HG02798 (cell line): ENCODE data around the gene TPCN1.
"Not testable (repeated sequence)": the region's sequence is repeated elsewhere in the genome, so short reads cannot be mapped to it uniquely, and the experiment has no call there.

Experiments
- ATAC-seq: cut with Tn5 transposase; IDR thresholded peaks from one replicate; pipeline ENCODE4 v1.9.1; 2021; ENCODE audit warnings: mild to moderate bottlenecking; ENCODE audit not compliant: unreplicated experiment, poor library complexity

Gene TPCN1

DNA sequence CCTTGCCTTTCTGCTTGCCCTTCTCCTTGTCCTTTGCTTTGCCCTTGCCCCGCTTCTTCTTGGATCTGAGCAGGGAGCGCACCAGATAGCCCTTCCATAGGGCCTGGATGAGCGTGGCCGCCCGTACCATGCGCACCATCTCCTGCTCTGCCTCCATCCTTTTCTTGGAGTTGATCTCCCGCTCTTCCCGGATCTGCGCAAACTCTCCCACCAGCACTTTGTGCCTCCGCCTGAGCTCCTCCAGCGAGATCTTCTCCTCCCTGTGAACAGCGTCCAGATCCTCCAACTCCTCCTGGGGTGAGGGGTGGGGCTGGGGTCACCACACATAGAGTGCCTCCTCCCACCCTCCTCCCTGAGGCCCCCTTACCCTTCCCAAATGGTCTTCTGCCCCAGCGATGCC, 25.7 kb upstream of the TPCN1 start:
- no peak for ATAC-seq

DNA sequence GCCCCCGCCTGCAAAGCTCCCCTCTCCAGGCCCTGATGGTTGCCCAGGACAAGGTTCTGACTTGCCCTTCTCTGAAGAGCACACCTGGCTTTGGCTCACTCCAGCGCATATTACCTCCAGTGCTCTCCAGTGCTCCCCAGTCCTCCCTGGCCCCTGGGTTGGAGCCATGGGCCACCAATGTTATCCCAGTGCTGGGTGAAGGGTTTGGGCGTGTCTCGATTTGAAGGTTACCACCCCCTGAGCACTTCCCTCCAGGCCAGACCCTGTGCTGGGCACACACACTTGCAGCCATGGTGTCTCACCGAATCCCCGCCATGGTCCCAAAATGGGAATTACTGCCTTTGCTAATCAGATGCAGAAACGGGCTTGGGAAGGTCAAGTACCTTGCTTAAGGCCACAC, 24.7 kb upstream of the TPCN1 start:
- ATAC-seq, result no peak

DNA sequence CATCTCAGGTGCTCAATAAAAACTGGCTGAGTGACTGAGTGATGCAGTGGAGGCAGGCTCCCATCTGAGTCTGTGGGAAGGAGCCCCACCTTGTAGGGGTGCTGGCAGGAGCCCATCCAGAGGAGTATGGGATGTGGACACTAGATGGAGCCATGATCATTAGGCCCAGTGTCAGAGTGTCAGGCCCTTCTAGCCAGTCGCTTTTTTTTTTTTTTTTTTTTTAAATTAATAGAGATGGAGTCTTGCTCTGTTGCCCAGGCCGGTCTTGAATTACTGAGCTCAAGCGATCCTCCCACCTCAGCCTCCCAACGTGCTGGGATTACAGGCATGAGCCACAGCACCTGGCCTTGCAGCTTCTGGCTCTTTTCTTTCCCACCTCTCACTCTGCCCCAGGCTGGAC, 24.3 kb upstream of the TPCN1 start:
- ATAC-seq, result no peak

DNA sequence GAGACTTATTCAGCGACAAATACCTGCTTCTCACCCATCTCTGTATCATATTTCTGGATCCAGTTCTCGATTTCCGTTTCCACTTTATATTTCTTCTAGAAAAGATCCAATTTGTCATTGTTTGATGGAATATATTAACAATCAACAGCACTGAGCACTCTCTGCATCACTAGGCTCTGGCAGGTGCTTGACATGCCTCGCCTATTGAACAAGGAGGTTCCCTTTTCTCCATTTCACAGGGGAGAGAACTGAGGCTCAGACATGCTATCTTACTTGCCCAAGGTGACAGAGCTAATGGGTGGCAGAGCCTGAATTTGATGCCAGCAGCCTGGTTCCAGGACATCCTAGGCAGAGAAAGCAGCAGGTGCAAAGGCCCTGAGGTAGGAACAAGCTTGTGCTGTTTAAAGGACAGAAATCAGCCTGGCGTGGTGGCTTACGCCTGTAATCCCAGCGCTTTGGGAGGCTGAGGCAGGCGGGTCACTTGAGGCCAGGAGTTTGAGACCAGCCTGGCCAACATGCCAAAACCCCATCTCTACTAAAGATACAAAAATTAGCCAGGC, 23.7 kb upstream of the TPCN1 start:
- ATAC-seq, result no peak

DNA sequence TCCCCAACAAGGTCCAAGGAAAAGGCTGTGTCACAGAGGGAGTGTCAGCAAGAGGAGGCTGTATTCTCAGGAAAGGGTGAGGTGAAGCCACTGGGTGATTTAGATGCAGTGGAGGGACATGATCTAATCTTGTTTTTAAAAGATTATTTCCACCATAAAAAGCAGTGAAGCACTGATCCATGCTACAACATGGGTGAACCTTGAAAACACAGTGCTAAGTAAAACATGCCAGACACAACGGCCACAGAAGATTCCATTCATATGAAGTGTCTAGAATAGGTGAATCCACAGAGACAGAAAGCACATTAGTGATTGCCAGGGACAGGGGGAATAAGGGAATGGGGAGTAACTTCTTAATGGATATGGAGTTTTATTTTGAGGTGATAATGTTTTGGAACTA, 23.0 kb upstream of the TPCN1 start:
- no peak for ATAC-seq

DNA sequence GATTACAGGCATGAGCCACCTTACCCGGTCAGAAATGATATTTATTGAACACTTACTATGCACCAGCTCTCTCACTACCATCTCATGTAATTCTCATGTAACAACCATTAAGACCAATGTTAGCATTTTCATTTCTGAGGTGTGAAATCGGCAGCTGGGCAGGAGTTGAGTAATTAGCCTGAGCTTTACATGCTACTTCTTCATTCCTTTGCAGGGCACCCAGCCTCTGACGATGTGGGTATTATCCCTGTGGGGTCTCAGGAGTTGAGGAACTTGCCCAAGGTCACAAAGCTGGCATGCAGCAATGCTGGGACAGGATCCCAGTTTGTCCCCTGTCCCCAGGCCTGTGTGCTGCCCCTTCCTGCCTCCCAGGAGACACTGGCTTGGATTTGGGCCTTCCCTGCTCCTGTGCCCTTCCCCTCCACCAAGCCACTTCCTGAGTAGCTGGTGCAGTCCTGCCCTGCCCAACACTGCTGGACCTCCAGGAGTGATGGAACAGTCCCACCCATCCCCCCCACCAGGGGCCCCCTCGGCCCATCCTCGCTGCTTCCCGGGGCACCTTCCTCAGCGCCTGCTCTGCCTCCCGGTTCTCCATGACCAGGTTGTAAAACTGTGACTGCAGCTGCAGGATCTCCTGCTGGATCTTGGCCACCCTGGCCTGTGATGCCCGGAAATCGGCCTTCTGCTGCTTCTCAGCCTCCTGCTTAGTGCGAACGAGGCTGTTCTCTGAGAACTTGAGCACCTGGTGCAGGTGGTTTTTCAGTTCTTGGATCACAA, 21.1 kb upstream of the TPCN1 start:
- no peak for ATAC-seq

DNA sequence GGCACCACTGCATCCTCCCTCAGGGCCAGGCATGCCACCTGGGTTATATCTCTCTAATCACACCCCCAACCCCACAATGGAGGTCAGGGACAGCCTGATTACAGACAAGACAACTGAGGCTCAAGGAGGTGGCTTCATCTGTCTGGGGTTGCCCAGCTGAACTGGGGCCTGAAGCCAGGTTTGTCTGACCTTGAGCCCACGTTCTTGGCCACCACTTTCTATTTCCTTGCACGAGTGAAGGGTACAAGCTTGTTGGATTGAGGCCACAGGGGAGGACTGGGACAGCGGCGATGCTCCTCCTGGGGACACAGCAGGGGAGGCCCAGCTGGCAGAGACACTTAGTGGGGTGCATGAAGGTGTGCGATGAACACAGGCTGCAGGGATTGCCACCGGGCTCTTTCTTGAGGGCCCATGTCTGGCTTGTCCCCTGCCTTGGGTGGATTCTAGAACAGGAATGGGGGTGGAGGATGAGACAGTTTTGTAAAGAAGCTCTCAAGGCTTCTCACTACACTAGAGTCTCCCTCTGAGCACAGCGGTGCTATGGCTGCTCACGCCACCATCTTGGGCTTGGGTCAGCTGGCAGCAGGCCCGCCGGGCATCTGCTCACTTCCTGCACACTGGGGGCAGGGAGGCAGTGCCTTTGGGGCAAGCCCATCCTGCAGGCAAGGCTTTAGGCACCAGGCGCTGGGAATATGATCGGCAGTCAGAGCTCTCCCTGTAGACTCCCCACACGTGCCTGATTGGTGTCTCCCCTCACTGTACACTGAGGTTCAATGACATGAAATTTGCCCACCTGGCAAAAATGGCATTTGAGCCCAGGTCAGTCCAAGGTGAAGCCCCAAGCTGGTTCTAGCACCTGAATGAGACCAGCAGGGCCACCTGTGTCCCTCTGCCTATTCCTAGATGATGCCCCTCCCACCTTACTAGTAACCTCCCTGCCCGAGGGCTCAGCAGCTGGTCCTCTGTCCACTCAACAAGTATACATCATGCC, 19.8 kb upstream of the TPCN1 start:
- ATAC-seq, result no peak

DNA sequence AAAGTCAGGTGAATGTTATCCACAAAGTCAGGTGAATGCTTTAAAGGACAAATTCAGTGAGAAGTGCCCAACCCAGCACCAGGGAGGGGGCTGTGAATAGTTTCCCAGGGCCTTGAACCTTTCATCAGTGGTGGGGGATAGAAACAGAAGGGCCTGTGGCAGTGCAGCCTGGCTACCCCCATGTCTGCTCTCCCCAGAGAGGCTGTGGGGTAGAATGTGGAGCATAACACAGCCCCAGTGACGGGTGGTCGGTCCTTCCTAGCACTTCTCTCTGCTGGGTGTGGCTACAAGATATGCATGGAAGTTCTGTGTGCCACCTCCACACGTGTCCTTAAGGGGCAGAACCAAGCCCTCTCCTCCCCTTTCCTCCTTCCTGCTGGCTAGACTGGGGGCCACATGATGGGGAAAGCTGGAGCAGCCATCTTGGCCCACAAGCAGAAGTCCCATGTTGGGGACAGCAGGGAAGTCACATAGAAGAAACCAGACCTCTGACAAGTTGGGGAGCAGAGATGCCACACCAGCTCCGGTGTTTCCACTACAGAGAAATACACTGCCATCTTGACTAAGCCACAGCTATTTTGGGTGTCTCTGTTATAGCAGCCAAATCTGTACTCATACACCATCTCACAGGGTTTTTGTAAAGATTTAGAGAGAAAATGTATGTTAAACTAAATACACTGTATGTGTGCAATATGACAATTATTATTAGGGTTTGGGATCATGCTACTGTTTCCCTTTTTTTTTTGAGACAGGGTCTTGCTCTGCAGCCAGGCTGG, 18.8 kb upstream of the TPCN1 start:
- ATAC-seq, result no peak

DNA sequence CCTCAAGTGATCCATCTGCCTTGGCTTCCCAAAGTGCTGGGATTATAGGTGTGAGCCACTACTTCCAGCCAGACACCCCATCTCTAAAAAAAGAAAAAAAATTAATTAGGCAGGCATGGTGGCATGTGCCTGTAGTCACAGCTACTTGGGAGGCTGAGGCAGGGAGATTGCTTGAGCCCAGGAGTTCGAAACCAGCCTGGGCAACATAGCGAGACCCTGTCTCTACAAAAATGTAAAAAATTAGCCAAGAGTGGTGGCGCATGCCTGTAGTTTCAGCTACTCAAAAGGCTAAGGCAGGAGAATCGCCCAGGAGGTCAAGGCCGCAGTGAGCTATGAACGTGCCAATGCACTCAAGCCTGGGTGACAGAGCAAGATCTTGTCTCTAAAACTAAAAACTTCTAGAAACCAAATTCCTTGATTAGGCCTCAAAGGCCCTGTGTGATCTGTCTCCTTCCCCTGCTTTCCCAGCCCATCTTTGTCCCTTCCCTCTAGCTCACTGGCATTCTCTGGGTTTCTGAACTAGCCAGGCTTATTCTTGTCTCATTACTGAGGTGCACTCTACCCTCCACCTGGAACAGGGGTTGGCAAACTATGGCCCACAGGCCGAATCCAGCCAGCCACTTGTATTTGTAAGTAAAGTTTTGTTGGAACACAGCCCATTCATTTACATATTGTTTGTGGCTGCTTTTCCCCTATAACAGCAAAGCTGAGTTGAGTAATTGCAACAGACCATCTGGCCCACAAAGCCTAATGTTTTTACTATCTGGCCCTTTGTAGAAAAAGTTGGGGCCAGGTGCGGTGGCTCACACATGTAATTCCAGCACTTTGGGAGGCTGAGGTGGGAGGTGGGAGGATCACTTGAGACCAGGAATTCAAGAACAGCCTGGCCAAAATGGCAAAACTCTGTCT, 17.2 kb upstream of the TPCN1 start:
- ATAC-seq, result no peak

DNA sequence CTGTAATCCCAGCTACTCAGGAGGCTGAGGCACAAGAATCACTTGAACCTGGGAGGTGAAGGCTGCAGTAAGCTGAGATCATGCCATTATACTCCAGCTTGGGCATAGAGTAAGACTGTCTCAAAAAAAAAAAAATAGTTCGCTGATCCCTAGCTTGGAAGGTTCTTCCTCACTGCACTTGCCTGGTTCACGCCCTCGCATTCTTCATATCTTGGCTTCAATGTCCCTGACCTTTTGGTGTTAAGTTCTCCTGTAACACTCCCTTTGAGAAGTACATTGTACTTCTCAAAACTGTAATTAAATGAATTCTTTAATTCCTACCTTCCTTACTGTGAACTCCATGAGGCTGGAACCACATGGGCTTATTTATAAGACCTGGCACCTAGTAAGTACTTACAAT, 16.5 kb upstream of the TPCN1 start:
- ATAC-seq, result no peak

DNA sequence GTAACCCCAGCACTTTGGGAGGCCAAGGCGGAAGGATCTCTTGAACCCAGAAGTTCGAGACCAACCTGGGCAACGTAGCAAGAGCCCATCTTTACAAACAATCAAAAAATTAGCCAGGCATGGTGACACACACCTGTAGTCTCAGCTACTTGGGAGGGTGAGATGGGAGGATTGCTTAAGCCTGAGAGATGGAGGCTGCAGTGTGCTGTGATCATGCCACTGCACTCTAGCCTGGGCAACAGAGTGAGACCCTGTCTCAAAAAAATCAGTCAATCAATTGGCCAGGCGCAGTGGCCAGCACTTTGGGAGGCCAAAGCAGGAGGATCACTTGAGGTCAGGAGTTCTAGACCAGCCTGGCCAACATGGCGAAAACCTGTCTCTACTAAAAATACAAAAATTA, 14.5 kb upstream of the TPCN1 start:
- ATAC-seq, result not testable (repeated sequence)

DNA sequence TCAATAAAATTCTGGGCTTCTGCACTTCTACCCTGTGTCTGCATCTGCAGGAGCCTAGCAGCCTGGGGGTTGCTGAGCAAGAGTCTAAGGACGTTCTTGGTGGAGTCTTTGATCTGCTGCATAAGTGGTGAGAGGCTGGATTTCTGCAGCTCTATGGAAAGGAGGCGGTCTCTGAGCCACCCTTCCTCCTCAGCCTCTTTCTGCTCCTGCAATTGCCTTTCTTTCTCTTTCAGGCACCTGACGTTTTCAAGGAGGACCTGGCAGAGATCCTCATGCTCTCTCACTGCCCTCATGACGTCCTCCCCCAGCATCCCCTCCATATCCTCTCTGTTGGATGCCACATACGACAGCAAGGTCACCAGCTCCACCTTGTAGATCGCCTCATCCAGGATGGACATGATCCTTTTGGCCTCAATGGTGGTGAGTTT, 13.6 kb upstream of the TPCN1 start:
- no peak for ATAC-seq

DNA sequence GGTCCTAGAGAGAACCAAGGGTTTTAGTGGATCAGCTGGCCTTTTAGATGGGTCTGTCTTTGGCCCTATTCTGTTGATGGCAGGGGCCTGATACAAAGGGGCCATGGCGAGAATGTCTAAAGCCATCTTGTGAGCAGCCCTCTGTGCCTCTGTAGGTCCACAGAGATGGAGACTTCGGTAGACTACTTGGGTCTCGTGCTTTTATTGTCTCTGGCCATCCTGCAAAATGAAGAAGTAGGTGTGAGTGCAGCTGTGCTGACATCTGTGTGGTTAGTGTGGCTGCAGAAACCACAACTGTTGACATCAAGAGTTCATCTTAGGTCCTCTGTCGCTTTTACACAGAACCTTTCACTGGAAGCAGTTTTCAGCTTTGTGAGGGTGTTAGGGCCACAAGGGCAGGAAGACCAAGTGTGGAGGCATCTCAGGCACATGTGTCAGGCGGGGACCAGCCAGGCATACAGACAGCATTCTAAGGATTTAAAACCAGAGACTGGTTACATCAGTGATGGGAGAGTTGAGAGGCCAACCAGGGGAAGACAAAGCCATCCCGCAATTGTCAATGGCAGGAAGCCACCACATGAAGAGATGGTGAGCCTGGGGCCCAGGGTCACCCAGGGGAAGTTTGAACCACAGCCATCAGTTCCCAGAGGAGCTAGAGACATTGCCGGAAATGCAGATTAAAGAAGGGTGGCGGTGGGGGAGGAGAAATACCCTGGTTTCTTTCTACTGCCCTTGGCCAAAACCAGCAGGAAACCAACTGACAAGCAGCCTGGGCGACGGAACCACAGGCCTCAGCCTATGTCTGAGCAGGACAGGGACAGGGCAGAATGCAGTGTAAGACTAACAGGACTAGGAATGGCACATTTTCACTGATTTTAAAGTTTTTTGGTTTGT, 13.0 kb upstream of the TPCN1 start:
- ATAC-seq, result peak; percentile 82

DNA sequence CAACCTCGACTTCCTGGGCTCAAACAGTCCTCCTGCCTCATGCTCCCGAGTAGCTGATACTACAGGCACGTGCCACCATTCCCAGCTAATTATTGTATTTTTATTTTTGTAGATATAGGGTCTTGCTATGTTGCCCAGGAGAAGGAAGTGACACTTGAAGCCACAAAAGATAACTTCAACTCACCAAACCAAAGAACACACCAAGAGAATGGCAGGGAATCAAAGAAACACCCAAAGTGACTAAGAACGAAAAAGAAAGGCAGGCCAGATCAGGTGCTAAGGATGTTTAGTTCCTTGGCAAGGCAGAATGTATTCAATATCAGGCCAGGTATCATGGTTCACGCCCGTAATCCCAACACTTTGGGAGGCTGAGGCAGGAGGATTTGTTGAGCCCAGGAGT, 10.1 kb upstream of the TPCN1 start:
- no peak for ATAC-seq

DNA sequence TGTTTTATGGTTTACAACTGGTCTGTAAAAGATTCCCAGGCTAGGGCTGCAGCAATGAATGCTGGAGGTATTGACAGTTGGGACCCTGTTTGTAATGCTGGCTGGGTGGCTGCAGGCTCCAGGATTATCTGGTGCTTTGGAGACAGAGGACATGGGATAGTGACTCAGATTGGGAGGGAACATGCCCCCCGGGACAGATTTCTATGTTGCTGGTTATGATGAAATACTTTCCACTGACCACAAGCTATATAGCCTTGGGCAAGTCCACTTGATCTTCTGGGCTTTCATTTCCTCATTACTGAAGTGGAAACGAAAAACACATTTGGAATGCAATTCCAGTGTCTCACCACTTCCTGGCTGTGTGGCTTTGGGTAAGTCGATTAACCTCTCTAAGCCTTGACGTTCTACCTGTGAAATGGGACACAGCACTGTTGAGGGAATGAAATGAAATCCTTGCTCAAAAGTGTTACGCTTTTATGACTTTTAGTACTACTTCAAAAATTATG, 6.3 kb upstream of the TPCN1 start:
- peak; percentile 34 for ATAC-seq

DNA sequence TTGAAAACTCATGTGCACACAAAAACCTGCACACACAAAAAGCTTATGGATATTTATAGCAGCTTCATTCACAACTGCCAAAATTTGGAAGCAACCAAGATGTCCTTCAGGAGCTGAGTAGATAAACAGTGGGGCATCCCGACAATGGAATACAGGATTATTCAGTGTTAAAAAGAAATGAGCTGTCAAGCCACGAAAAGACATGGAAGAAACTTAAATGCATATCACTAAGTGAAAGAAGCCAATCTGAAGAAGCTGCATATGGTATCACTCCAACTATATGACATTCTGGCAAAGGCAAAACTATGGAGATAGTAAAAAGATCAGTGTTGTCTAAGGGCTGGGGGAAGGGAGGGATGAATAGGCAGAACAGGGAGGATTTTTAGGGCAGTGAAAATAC, 5.2 kb upstream of the TPCN1 start:
- no peak for ATAC-seq

DNA sequence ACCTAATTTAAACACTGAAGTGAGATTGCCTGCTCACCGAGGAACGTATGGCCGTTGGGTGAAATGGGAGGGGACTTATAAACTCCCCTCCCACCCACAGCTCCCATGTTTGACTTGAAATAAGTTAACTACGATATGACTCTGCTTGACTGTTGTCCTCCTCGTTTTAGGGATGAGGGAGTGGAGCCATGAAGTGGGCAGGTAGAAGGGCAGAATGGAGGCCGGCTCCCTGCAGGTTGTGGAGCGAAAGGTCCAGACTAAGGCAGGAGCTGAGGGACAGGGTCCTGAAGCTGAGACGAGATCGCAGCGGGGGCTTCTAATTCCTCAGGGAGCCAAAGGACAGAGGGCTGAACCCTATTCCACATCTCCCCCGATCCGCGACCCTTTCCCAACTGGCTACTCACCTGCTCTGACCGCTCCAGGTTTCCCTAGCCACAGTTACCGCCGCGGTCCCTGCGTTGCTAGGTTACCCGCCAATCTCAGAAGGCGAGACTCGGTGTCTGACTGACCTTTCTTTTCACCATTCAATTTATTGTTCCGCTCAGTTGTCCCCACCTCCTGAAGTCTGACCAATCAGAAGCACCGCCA, 577 bp upstream of the TPCN1 start:
- ATAC-seq, result no peak
